ENCODE measurements around the gene DTX4.

DTX4 gene

GRCh38 chr11:59171508-59172322, at the start of gene DTX4:
Gene DTX4, plus strand, starts transcription at chr11:59172132. Its CDS starts 464 bp downstream, at chr11:59172596.
- DNase-seq = peak; percentile 47 to 95 (median 87)

GRCh38 chr11:59135648-59136461, 36.1 kb upstream of the DTX4 start:
- peak in 56 of 58 donors; percentile 7 to 83 (median 56) for DNase-seq

- DNase-seq = peak in 1 of 58 donors; percentile 0
These were observed 35.4 kb upstream of the DTX4 start for GRCh38 chr11:59136551-59136950.

- no peak for DNase-seq
These were observed 34.7 kb upstream of the DTX4 start for GRCh38 chr11:59137190-59137589.

GRCh38 chr11:59138643-59139042, 33.3 kb upstream of the DTX4 start:
- DNase-seq = no peak

- DNase-seq = no peak
These were observed 30.7 kb upstream of the DTX4 start for GRCh38 chr11:59141191-59141590.

GRCh38 chr11:59141673-59142460, 30.1 kb upstream of the DTX4 start:
- peak in 1 of 58 donors; percentile 25 for DNase-seq

- DNase-seq = peak in 56 of 58 donors; percentile 34 to 84 (median 68)
These were observed 29.1 kb upstream of the DTX4 start, which contains the start of gene FAM111A for GRCh38 chr11:59142530-59143507. Gene FAM111A, plus strand, starts transcription at chr11:59142856. Its CDS starts 6,017 bp downstream, at chr11:59148873.

- peak in 1 of 58 donors; percentile 1 for DNase-seq
These were observed 27.8 kb upstream of the DTX4 start for GRCh38 chr11:59144096-59144495.

- peak in 49 of 58 donors; percentile 6 to 63 (median 19) for DNase-seq
These were observed 27.2 kb upstream of the DTX4 start for GRCh38 chr11:59144579-59145345.

GRCh38 chr11:59145534-59145933, 26.4 kb upstream of the DTX4 start:
- no peak for DNase-seq

- no peak for DNase-seq
These were observed 20.2 kb upstream of the DTX4 start for GRCh38 chr11:59151761-59152160.

GRCh38 chr11:59152312-59152951, 19.5 kb upstream of the DTX4 start:
- no peak for DNase-seq

GRCh38 chr11:59154610-59155009, 17.3 kb upstream of the DTX4 start:
- DNase-seq = no peak

- no peak for DNase-seq
These were observed 14.5 kb upstream of the DTX4 start for GRCh38 chr11:59157433-59157832.

GRCh38 chr11:59158206-59159068, 13.5 kb upstream of the DTX4 start:
- DNase-seq = peak in 33 of 58 donors; percentile 2 to 74 (median 38)

- DNase-seq = no peak
These were observed 7.9 kb upstream of the DTX4 start for GRCh38 chr11:59164028-59164427.

All from anterior cingulate cortex (tissue), 58 donors.